NCI-H2227 (cell line): Measurements from ENCODE around the gene COL9A3.

Source experiments
- DNase-seq: peaks from one replicate; lab custom pipeline; 2025; ENCODE audit not compliant: unreplicated experiment; lab: John Stamatoyannopoulos, UW

Gene COL9A3

DNA sequence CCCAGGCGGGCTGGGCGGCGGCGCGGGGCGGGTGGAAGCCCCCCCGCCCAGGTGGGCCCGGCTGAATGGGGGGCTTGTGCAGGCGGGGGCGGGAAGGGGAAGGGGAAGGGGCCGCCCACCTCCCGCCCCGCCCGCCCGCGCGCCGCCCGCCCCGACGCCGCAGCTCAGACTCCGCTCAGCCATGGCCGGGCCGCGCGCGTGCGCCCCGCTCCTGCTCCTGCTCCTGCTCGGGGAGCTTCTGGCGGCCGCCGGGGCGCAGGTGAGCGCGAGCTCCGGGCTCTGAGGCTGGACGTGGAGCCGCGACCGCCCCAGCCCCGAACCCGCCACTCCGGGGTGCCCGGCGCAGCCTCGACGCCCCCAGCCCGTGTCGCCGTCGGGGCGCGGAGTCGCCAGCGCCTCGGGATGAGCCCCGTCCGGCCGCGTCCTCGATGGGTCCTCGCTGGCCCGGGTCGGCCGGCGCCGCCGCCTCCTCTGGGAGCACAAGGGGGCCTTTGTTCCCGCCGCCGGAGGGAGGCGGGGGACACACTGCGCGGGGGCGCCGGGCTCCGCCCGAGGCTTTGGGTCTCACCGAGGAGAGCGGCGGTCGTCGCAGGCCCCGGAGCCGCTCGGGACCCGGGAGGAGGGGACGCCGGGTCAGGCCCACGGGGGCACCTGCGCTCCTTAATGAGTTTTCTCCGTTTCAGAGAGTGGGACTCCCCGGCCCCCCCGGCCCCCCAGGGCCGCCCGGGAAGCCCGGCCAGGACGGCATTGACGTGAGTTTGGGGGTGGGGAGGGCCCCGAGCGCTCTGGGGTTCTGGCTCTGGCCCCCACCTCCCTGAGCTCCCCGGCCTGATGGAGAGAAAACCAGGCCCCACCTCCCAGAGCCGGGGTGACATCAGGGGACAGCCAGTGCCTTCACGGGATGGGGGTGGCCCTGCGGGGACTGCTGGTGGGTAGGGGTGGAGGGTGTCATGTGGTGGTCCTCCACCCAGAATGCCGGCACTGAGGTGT lies at the start of gene COL9A3:
Gene COL9A3 (plus strand): TSS at position 167 of the 990 bp plus-strand sequence. CDS start 15 bp downstream, at position 182.
- DNase-seq = peak; percentile 79

DNA sequence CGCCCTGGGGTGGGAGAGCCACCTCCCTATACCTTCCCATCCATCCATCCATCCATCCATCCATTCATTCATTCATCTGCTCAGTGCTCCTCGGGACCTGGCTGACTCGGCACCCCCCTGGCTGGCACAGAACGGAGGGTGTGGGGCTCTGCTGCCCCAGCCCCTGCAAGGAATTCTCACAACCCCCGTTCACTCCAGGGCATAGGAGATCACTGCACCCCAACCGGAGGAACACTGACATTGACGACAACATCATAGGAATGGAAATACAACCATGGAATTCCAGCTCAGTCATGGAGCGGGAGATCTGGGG lies 48.7 kb upstream of the COL9A3 start:
- no peak for DNase-seq

DNA sequence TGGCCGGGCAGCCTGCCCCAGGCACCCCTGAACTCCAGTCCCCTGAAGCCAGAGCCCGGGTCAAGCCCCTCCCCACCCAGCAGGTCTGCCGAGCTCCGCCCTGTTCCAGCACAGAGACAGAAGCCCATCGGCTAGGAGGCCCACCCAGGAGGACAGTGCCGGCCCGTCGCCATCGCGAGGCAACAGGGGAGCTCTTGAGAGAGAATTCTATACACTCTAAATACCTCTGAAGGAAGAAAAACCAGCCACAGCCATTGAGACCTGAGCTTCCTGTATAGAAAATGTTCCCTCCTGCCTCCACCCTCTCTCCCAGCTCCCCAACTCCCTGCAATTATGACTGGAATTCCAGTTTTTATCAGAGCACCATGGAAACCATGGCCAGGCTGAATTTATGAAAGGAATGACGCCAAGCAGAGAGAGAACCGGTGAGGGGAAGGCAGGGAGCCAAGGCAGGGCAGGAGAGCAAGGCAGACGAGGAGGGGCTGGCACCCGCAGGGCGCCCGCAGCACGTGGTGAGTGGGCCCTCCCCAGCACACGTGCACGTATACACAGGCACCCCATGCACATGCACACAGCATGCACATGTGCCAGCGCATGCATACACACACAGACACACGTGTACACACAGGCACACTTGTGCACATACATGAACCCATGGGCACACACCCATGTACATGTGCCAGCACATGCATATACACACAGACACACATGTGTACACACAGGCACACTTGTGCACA lies 48.1 kb upstream of the COL9A3 start:
- peak; percentile 59 for DNase-seq

DNA sequence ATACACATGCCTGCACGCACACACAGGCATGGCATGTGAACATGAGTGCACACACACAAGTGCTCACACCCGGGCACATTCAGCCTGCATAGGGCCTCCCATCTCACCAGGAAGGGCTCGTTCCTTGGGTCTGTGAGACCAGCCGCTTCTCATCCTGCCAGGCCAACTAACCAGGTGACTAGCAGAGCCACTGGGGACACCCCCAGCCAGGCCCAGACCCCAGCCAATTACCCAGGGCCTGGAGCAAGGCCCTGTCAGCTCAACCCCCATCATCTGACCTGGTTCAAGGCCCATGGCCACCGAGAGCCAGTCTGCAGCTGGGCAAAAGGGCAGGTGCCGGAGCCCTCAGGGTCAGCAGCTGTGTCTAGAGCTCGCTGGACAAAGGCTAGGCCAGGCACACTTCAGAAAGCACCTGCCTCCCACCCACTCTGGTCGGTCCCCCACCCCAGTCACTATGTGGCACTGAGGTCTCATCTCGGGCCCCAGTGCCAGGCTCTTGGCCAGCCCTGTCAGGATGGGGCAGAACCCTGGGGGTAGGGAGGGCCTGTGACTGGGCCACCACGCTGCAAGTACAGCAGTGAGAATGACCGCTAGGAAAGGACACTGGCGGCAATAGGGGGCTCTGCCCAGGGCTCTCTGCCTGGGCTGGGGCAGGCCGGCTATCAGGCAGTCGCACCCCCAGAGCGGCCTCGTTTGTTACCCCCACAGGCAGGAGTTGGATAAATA lies 47.3 kb upstream of the COL9A3 start:
- DNase-seq = no peak

DNA sequence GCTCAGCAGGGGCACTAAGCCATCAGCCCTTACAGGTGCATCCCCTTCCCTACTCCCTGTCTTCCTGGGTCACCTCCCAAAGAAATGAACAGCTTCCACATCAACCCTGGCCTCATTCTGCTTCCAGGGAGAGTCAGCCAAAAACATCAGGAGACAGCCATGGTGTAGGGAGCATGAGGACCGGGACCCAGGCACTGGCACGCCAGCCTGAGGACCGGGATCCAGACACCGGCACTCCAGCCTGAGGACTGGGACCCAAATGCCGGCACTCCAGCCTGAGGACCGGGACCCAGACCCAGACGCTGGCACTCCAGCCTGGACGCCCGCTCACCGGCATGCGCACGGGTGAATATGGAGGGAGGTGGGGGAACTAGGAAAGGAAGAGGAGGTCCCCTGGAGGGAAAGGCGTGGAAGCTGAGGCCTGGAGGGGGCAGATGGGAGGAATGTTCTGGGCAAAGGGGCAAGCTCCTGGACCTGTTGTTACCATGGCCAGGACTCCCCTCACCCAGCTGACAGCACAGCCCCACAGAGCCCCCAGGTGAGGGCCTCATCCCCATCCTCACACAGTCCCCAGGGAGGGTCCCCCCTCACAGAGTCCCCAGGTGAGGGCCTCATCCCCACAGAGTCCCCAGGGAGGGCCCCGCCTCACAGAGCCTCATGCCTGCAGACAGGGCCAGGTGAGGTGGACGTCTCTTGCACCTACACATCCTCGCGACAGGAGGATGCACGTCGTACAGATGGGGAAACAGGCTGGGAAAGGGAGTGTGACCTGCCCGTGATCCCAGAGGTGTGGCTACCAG lies 46.5 kb upstream of the COL9A3 start:
- no peak for DNase-seq

DNA sequence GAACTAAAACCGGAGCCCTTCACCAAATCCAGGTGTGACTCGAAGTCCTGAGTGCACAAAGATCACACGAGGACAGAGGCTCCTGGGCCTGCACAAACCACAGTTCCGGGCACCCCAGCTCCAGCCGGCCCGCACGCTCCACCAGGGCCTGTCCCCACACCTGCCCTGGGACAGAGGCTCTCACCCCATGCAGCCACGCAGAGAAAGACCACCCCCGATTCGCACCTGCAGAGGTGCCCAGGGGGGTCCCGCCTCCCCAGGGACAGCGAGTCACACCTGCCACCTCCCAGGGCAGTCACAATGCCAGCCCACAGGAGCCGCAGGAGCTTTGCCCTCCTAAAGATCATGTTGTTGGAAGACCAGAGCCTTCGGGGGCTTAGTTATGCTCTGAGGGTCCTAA lies 45.9 kb upstream of the COL9A3 start:
- no peak for DNase-seq

DNA sequence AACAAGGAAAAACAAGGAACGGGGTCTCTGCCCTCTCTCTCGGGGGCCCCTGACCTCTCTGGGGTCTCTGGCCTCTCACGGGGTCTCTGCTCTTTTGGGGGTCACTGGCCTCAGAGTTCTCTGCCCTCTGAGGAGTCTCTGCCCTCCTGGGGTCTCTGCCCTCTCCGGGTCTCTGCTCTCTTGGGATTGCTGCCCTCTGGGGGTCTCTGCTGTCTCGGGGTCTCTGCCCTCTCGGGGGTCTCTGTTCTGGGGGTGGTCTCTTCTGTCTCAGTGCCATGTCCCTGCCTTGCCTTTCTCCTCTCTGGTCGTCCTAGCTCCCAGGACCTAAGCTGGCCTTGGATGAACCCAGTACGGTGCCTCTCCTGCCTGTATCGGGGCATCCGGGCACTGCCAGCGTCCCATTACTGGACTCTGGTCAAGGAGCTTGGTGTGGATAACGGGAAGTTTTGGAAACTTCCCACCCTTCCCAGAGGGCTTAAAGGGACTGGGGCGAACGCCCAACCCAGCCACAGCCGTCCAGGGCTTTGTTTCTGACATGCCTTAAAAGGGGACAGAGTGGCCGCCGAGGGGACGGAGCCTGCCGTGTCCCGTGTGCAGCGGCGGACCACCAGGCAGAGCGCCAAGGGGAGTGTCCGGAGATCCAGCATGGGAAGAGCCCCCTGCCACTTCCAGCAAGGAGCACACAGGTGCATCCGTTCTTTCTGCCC lies 45.3 kb upstream of the COL9A3 start:
- no peak for DNase-seq

DNA sequence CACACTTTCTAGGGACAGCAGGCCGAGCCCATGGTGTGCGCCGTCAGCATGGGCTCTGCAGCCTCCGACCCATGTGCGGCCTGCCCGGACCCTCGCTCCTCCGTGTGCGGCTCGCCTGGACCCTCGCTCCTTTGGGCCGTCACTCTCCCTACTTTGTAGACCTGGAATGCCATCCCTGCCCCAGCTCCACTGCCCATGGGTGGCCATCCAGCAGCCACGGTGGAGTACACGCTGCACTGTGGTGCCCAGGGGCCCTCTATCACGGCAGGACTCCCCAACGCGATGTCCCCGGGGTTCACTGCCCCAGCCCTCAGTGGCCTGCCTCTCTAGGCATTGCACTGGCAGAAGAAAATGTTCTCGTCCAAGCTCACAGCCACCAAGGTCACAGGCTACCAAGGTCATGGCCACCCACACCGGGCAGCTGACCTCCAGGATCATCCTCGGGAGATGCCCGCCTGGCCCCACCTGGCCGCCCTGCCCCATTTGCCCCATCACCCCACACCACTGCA lies 44.7 kb upstream of the COL9A3 start:
- no peak for DNase-seq

DNA sequence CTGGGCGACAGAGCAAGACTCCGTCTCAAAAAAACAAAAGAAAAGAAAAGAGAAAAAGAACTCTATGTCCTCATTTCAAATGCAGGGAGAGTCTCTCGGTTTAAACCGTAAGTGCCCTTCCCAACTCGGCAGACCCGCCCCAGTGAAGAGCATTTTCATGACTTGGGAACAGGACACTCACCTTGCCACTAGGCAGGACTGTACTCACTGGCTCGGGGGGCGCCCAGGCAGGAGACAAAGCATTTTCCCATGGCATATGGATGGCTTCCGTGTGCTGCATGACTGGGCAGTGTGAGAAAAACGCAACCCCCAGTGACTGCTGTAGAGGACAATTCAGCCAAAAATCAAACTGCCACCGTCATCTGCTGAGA lies 44.2 kb upstream of the COL9A3 start:
- DNase-seq = no peak

DNA sequence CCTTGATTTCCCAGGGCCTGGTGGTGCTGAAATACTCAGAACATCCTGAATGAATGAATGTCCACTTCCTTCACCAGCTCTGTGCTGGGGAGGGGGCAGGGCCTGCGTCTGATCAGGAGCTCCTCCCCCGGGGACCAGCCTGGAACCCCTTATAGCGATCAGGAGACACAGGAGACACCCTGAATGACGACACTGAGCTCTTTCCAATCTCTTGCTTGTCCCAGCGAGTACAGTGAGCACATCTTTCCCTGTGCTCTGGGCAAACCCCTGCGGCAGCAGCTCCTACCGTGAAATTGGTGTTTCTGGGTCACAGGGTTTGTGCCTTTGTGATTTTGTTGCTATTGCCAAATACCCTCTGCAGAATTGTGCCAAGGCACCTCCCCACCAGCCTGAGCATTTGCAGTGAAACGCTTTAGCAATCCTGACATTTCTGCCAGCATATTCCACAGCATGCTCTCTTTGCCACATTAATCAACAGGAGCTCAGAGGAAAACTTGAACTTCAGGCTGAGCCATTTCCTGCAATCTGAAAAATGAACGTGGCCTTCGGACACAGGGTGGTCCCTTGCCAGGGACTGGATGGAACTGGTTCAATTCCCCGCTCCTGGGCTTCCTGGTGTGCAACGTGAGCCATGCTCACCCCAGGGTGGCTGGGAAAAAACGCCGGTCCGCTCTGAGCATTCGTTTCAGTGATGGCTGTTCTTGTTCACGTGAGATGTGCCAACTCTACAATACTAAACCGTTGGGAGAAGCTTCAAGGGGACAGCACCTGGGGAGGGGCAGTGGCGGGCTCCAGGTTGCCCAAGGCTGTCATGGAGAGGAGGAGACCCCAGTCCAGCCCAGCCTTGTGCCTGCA lies 43.6 kb upstream of the COL9A3 start:
- DNase-seq = no peak

DNA sequence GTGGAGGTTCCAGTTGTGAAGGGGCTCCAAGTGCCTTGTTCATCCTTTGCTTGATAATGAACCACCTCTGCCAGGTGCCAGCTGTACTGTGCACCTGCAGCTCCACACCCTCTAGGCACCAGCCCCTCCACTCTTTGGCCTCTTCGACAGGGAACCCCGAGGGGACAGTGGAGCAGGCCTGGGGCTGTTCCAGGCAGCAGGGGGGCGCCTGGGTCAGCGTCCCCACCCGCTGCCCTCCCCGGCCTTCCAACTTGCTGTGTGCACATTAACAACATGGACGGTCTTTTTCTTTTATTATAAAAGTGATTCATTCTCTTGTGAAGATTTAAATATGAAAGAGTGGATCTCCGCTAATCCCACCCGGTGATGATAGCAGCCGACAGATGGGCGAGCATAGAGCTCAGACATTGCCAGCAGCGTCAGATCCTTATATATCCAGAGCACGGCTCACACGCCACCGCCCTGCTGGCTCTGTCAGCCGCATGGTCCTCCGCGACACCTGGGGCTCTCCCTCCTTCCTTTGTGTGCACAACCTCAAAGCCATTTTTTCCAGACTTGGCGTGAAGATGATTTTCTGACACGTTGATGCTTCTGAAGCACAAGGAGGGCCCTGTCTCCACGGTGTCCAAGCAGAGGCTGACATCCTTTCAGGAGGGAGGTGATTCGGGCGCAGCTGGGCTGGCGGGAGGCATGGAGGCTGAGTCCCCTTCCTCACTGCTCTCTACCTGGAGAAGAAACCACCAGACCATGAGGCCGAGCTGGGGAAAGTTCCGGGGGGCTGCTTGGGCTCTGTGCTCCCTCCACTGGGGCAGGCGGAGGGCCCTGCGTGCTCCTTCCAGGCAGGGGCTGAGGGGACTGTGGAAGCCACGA lies 42.8 kb upstream of the COL9A3 start:
- peak; percentile 53 for DNase-seq

DNA sequence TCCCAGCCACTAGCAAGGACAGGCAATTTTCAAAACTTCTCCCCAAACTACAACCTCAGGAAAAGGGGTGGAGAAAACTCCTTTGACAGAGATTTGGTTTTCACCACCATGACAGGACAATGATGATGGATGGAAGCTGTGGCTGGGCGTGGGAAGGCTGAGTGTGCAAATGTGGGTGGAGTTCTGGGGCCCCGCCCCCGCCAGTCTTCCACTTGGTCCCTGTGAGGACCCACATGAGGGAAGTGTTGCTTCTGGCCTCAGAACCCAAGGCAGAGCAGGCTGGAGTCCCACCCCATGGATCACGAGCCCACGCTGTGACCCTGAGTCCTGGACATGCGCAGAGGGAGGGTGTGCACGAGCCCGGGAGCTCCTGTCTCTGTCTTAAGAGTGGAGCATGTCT lies 42.1 kb upstream of the COL9A3 start:
- no peak for DNase-seq

DNA sequence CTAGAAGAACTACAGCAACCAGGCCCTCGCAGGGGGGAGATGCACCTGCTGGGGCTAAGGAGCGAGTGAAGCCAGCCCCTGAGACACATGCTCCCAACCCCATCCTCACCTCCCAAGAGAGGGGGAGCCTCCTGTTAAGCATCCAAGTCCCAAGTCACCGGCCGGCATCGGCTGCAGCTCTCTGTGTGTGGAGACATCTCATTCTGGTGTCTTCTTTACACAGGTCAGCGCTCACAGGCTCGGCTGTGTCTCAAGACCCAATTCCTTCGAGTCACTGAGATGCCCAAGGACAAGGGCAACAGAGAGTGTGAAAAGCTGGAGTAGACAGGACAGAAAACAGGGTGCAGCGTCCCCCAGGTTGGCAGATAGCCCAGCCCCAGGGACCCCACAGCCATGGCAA lies 41.6 kb upstream of the COL9A3 start:
- no peak for DNase-seq

DNA sequence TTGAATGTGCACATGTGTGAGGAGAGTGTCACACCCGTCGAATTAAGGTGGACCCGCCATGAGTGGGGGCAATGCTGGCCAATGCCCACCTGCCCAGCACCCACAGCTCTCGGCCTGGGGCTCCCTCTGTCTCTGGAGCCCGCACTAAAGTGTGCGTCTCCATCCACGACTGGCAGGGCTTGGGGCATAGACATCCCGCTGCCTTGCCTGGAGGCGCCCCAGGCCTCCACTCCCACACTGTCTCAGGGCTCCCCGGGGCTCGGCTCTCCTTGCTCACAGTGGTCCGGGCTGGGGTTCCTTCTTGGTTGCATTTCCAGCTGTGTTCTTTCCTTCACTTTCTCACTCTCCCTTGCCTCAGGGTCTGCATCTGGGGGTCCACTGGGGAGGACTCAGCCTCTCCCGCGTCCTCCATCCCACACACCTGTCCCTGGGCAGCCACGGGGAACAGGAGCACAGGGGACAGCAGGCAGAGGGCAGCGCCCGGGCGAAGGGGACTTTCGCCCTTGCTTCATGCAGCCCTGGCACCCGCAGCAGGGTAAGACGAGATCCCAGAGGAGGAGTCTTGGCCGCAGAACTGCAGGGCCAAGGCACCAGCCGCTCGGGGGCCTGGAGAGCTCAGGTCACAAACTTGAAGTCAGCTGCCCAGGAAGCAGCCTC lies 40.7 kb upstream of the COL9A3 start:
- no peak for DNase-seq

DNA sequence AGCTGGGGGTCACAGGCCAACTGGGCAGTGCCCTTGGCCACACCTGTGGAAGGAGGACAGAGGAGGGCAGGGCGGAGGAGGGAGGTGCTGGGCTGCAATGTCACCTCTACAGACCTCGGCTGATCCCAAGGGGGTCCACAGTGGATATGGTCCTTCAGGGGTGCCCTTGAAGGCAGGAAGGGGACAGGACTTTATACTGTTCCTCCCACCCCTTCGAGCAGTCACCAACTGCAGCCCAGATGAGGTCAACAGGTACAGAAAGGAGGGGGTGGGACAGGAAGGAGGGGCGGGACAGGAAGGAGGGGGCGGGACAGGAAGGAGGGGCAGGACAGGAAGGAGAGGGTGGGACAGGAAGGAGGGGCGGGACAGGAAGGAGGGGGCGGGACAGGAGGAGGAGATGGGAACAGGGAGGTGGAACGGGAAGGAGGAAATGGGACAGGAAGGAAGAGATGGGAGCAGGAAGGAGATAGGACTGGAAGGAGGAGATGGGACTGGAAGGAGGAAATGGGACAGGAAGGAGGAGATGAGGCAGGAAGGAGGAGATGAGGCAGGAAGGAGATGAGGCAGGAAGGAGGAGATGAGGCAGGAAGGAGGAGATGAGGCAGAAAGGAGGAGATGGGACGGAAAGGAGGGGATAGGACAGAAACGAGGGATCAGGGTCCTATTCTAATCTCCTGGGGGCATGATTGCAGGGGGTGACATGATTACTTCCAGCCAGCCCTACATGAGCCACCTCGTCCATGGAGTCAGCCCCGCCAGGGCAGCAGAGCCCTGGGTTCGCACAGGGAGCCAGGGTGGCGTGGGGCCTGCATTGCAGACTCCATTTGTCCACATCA lies 39.9 kb upstream of the COL9A3 start:
- no peak for DNase-seq

DNA sequence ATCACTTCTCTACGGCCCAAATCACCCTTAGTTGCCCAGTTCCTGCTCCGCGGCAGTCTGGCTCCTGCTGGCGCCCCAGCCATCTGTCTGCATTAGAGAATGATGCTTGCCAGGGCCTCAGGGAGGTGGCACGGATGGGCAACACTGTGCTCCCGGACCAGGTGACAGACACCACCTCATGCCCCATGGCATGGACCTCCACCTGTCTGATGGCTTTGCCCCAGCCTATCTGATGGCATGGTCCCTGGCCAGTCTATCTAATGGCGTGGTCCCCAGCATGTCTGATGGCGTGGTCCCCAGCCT lies 39.4 kb upstream of the COL9A3 start:
- DNase-seq = no peak

DNA sequence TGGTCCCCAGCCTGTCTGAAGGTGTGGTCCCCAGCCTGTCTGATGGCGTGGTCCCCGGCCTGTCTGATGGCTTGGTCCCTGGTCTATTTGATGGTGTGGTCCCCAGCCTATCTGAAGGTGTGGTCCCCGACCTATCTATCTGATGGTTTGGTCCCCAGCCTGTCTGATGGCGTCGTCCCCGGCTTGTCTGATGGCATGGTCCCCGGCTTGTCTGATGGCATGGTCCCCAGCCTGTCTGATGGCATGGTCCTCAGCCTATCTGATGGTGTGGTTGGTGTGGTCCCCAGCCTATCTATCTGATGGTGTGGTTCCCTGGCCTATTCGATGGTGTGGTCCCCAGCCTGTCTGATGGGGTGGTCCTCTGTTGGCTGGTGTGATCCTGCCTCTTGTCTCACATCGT lies 38.8 kb upstream of the COL9A3 start:
- DNase-seq = no peak
